SH-SY5Y (cell line): ENCODE results near the gene FBLN2.

Source experiments
- GATA2 ChIP-seq: IDR thresholded peaks from 2 replicates; pipeline ENCODE4 v1.6.1; 2011; ENCODE audit warnings: mild to moderate bottlenecking, low read depth, low read length
- GATA3 ChIP-seq: IDR thresholded peaks from 2 replicates; pipeline ENCODE4 v1.6.1; 2011; ENCODE audit warnings: low read depth, mild to moderate bottlenecking, low read length, moderate library complexity

DNA sequence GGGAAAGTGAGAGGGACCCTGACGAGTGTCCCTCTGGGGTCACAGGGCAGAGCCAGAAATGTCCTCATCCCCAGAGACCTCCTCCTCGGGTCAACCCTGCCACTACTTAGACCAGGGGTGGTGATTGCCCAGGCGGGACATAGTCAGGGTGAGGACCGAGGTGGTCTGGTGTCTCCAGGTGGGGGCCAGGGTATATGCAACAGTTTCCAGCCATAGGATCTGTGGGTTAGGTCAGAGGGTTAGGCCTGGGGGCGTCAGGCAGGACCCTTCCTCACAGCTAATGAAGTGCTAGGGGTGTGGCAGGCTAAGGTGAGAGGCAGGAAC, 22.3 kb upstream of the FBLN2 start:
- no peak for TF ChIP-seq GATA2
- TF ChIP-seq GATA3: no peak
